ENCODE data around the gene PKP4.
A peak's percentile ranks its signal among the peaks of the same experiment; 100 is the strongest.

The PKP4 gene

DNA sequence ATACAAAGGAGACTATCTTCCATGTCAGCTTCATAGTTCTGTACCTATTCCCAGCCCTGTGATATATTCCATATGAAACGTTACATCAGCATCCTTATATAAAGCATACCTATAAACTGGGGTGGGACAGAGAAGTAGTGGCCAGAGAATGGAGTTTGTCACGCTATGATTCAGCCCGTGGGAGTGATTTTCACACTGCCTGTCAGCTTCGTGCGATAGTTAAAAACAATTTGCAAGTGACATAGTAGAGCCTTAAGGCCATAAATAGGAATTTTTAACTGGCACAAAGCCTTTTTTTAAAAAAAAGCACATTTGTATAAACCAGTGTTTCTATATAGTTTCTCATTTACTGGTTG is 30.2 kb downstream of the PKP4 start:
- peak overlapping the region; percentile 21; the same call in 1 of the 2 replicates for H3K4me3 ChIP-seq (ENCODE audit: low read depth, low read length)
- TF ChIP-seq, protein P1, sequence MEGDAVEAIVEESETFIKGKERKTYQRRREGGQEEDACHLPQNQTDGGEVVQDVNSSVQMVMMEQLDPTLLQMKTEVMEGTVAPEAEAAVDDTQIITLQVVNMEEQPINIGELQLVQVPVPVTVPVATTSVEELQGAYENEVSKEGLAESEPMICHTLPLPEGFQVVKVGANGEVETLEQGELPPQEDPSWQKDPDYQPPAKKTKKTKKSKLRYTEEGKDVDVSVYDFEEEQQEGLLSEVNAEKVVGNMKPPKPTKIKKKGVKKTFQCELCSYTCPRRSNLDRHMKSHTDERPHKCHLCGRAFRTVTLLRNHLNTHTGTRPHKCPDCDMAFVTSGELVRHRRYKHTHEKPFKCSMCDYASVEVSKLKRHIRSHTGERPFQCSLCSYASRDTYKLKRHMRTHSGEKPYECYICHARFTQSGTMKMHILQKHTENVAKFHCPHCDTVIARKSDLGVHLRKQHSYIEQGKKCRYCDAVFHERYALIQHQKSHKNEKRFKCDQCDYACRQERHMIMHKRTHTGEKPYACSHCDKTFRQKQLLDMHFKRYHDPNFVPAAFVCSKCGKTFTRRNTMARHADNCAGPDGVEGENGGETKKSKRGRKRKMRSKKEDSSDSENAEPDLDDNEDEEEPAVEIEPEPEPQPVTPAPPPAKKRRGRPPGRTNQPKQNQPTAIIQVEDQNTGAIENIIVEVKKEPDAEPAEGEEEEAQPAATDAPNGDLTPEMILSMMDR (IDR thresholded peaks at IDR 0.05; ENCODE audit: low read depth, low read length) = no peak

DNA sequence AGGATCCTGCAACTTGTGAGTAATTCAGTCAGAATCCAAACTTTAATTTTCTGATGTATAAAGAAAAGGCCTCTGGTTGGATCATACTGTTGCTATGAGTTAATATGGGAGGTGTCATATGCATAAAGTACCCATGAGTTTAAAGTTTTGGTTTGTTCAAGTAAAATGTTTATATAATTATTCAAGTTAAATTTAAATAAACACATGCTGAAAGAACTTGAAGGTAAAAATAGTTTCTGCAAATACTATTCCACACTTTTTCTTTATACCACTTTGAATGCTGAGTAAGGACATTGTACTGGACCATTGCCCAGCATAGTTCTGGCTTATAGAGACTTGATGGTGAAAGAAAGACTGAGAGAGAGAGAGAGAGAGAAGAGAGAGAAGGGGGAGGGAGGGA is 30.7 kb downstream of the PKP4 start:
- peak overlapping the region; percentile 21; the same call in 1 of the 2 replicates for H3K4me3 ChIP-seq (ENCODE audit: low read depth, low read length)
- TF ChIP-seq, protein P1 (IDR thresholded peaks at IDR 0.05; ENCODE audit: low read depth, low read length) = no peak

DNA sequence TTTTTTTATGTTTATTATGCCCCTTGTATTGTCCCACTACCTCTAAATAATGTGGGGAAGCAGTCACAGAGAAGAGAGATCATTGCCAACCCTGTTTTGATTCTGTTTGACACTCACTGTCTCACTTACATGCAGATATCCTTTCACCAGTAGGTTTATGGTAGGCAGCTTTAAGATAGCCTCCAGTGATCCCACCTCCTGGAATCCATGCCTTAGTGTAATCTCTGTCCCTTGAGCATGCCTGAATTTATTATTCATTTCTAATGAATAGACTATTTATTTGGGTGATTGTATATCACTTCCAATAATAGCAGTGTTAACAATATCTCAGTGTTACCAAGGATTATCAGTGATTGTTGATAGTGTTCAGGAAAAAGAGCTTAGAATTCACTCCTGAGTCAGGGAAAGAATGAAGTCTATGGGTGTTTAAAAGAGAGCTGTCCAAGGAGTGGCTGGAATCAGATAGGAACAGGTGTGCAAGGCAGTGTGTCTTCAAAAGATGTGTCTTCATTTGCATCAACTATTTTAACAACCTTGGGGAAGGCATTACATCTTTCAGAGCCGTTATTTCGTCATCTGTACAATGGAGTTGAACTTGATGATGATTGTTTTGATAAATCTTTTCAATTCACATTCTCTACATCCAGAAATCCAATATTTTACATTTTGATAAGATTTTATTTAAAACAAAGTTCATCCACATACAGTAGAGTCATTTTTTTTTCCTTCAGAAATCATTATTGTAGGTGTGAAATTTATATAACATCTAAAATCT is 31.9 kb downstream of the PKP4 start:
- no peak overlapping the region for H3K4me3 ChIP-seq (ENCODE audit: low read depth, low read length)
- TF ChIP-seq, protein P1 (IDR thresholded peaks at IDR 0.05; ENCODE audit: low read depth, low read length) = no peak

DNA sequence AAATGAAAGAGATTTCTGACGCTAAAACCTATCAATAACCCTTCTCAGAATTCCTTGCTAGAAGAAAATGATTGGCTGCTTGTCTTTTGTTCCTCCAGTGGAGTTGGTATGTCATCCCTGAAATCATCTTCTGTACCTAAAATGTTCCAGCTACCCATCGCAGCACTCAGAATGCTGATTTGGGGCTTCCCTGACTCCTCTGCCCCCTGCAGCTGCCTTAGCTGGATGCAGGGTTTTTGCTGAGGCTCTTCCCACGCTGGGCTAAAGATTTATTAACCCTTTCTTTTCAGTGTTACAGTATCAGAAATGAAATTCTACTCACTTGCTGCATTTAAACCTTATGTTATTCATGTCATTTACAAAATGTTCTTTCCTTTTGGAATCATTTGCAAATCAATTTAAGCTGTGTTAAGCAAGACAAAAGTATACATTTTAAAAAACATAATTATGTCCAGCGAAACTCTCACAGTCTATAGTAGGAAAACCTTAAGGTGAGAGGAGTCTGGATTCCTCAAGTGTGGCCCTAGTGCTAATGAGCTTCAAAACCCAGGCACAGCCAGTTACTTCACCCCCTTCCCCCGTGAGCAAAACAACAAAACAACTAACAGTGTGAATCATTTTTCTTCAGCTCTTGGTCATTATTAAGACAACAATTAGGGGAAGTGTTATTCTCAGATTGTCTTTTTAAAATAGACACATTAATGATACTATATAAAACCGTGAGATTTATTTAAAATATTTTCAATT is 32.8 kb downstream of the PKP4 start:
- no peak overlapping the region for H3K4me3 ChIP-seq (ENCODE audit: low read depth, low read length)

DNA sequence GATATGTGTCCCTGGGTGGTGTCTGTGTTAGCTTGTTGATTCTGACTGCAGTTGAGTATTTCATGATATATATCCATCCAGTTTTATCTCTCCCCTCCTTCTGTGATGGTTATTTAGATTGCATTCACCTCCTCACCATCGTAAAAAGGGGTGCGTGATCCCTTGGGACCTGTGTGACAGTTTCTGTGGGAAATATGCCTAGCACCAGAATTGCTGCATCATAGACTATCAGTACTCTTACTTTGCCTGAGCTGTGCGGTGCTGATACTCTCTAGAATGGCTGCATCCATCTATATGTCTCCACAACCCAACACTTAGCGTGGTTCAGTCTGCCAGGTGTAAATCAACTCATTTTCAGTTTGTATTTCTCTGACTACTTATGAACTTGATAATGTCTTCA is 34.3 kb downstream of the PKP4 start:
- no peak overlapping the region for H3K4me3 ChIP-seq (ENCODE audit: low read depth, low read length)
- TF ChIP-seq, protein P1 (IDR thresholded peaks at IDR 0.05; ENCODE audit: low read depth, low read length) = no peak

More for the DNA sequence above, 32.8 kb downstream of the PKP4 start:
- TF ChIP-seq, protein P1 (IDR thresholded peaks at IDR 0.05; ENCODE audit: low read depth, low read length) = no peak

DNA sequence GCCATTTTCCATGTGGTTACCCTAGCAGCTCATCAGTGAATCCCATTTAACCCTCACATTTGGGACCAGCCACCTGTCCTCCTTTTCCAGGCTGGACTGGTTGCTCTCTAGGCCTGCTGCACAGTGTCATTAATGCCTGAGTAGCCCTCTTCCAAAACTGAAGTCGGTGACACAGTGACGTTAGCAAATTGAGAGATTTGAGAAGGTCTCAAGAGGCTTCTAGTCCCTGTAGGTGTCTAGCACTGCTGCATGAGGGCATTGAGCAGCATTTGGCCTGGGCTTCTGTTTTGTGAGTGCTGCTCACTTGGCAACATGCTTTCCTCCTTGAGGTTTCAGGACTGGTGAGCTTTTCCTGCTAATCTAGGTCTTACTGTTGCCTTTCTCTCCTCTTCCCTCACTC is 36.7 kb downstream of the PKP4 start:
- H3K4me3 ChIP-seq (ENCODE audit: low read depth, low read length) = no peak overlapping the region
- TF ChIP-seq, protein P1 (IDR thresholded peaks at IDR 0.05; ENCODE audit: low read depth, low read length) = no peak

DNA sequence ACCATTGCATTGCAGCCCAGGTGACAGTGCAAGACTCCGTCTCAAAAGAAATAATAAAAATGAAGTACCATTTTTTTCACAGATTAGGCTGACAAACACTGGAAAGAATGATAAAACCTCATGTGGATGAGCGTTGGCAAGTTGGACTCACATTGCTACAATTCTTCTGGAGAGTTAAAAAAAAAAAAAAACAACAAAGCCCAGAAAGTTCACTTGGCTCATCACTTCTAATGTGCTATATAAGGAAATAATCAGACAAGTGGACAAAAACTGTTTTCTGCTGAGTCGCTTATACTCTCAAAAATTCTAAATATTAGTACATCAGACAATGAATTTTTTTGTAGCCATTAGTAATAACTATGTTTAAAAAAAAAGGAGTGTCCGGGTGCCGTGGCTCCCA is 38.4 kb downstream of the PKP4 start:
- TF ChIP-seq, protein P1 (IDR thresholded peaks at IDR 0.05; ENCODE audit: low read depth, low read length) = no peak
- H3K4me3 ChIP-seq (ENCODE audit: low read depth, low read length) = no peak overlapping the region
